NCI-H128 (cell line): ENCODE results near the gene OSBPL8.
"Not testable (repeated sequence)": the region's sequence is repeated elsewhere in the genome, so short reads cannot be mapped to it uniquely, and the experiment has no call there.

ENCODE experiments used
- DNase-seq: peaks from one replicate; lab custom pipeline; 2025; ENCODE audit not compliant: unreplicated experiment; lab: John Stamatoyannopoulos, UW

OSBPL8 gene

GRCh38 chr12:76368230-76368629 is 191.3 kb downstream of the OSBPL8 start:
- DNase-seq: no peak

GRCh38 chr12:76366163-76366562 is 193.4 kb downstream of the OSBPL8 start:
- no peak for DNase-seq

- not testable (repeated sequence) for DNase-seq
Measured at GRCh38 chr12:76364131-76364530, 195.4 kb downstream of the OSBPL8 start.

- DNase-seq: no peak
Measured at GRCh38 chr12:76360316-76360715, 199.3 kb downstream of the OSBPL8 start.

- DNase-seq: no peak
Measured at GRCh38 chr12:76356071-76356470, 203.5 kb downstream of the OSBPL8 start.

GRCh38 chr12:76348079-76348901 is 211.3 kb downstream of the OSBPL8 start, which contains the start of gene BBS10:
BBS10 (minus strand) TSS chr12:76348415; CDS start chr12:76348358, 57 bp downstream.
- peak; percentile 74 for DNase-seq

GRCh38 chr12:76346798-76347420 is 212.7 kb downstream of the OSBPL8 start:
- DNase-seq: no peak

- no peak for DNase-seq
Measured at GRCh38 chr12:76346236-76346635, 213.3 kb downstream of the OSBPL8 start.

GRCh38 chr12:76345569-76345968 is 214.0 kb downstream of the OSBPL8 start:
- DNase-seq: no peak

GRCh38 chr12:76341436-76342030 is 218.0 kb downstream of the OSBPL8 start:
- DNase-seq: no peak

GRCh38 chr12:76340680-76341435 is 218.7 kb downstream of the OSBPL8 start:
- no peak for DNase-seq

GRCh38 chr12:76337583-76337982 is 222.0 kb downstream of the OSBPL8 start:
- DNase-seq: no peak

- DNase-seq: no peak
Measured at GRCh38 chr12:76332606-76333005, 227.0 kb downstream of the OSBPL8 start.

GRCh38 chr12:76329606-76330005 is 230.0 kb downstream of the OSBPL8 start:
- DNase-seq: no peak

- DNase-seq: no peak
Measured at GRCh38 chr12:76329159-76329558, 230.4 kb downstream of the OSBPL8 start.

- not testable (repeated sequence) for DNase-seq
Measured at GRCh38 chr12:76319595-76320319, 239.8 kb downstream of the OSBPL8 start.

GRCh38 chr12:76318773-76319594 is 240.6 kb downstream of the OSBPL8 start:
- DNase-seq: no peak

GRCh38 chr12:76317976-76318375 is 241.6 kb downstream of the OSBPL8 start:
- no peak for DNase-seq

GRCh38 chr12:76316468-76316867 is 243.1 kb downstream of the OSBPL8 start:
- no peak for DNase-seq

- no peak for DNase-seq
Measured at GRCh38 chr12:76313299-76313698, 246.3 kb downstream of the OSBPL8 start.
